ENCODE data around the gene NAT9. TPM values are rescaled to one million over a fixed set of nuclear protein-coding genes. Genes with fewer than 3 reads are reported as not detected.

The NAT9 gene
- total and polyA plus RNA-seq, 4 experiments from 2014 or later, result 11.9 to 70.3 (median 39.6) TPM

- CTCF ChIA-PET (ENCODE audit: partially characterized antibody), result interaction anchor here (0.6 to 8.2 kb wide), 21 partner anchors 8 to 310 kb away, joined by 3 to 326 read pairs (median 27); partner anchors contain the start of gene NAT9
- Mint-ChIP-seq H3K4me1 (peaks cover 42 to 76% (median 54%) of the 10 kb centered on the region in 4 donors), H3K36me3 (peaks cover 2 to 3% of the 10 kb centered on the region in 2 donors), H3K4me3 (peak overlapping the region; percentile 91 to 96 (median 94)), H3K27me3 (no peaks in the 10 kb centered on the region), H3K9me3 (no peaks in the 10 kb centered on the region), H3K27ac (peak overlapping the region in 6 of 7 donors; percentile 85 to 95 (median 90))
- Histone ChIP-seq H3K27me3 (ENCODE audit: insufficient read depth, low read length) (no peaks in the 10 kb centered on the region), H3K27ac (ENCODE audit: low read depth, low read length) (peak overlapping the region; percentile 64), H3K9me3 (ENCODE audit: control insufficient read depth in 1 of 2, low read length in 2 of 2) (no peaks in the 10 kb centered on the region), H3K4me3 (ENCODE audit: low read length in 2 of 2) (peak overlapping the region; percentile 79 to 100), H3K36me3 (ENCODE audit: insufficient read depth, low read length) (no peaks in the 10 kb centered on the region), H3K4me1 (ENCODE audit: insufficient read depth, low read length) (peaks cover 64% of the 10 kb centered on the region)
- DNase-seq, result peak; percentile 79 to 87 (median 82)
- intact Hi-C loops (cut with micrococcal nuclease), result loop anchor here (1.0 to 10.0 kb wide), 3 partner anchors 66 to 364 kb away; no protein-coding TSS in a partner anchor
- POLR2A ChIA-PET (ENCODE audit: partially characterized antibody), result interaction anchor here (0.7 to 9.1 kb wide), 23 partner anchors 9 to 929 kb away, joined by 3 to 195 read pairs (median 4); partner anchors contain the start of genes FDXR, HID1, NAT9 and NHERF1
These were observed 37.8 kb downstream of the NAT9 start for GRCh38 chr17:74738051-74738996.

DNA sequence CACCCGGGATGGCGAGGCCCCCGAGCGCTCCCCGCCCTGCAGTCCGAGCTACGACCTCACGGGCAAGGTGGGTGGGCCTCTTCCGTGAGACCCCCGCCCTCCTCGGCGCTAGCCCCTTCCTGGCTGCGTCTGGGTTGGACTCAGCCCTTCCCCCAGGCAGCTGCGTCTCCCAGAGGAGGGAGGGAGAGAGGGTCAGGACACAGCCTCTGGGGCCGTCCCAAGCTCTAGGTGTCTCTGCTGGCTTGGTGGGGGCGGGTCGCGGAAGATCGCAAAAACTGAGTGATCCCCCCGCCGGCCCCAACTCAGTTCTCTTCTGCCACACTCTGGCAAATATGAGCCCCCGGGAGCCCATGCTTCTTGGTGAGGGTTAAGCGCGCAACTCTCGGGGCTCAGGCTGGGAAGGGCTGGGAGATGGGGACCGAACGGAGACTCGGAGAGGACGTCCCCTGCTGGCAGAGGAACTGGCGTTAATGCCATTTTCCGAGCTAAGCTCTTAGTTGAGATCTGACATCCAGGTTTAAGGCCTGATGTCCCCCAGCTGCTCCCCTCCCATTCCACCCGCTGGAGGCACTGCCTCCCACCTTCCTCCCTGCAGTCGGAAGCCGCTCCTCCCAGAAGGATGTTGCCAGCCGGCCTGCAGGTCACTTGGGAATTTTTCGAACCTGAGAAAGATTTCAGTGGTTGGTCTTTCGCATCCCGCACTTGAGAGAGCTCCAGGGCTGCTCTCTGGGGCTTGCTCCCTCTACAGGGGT is 38.7 kb downstream of the NAT9 start:
- no peaks in the 10 kb centered on the region for H3K9me3 Mint-ChIP-seq

GRCh38 chr17:74736513-74737298 is 39.4 kb downstream of the NAT9 start, which contains the start of gene RAB37:
TSS of gene RAB37 (plus strand) at chr17:74737256. CDS start at chr17:74737273, 17 bp downstream.
- Histone ChIP-seq H3K27me3 (ENCODE audit: insufficient read depth, low read length) (no peaks in the 10 kb centered on the region), H3K4me1 (ENCODE audit: insufficient read depth, low read length) (peaks cover 53% of the 10 kb centered on the region), H3K36me3 (ENCODE audit: insufficient read depth, low read length) (no peaks in the 10 kb centered on the region), H3K27ac (ENCODE audit: low read depth, low read length) (peak within 1 kb of the TSS; percentile 64), H3K9me3 (ENCODE audit: control insufficient read depth in 1 of 2, low read length in 2 of 2) (no peaks in the 10 kb centered on the region), H3K4me3 (ENCODE audit: low read length in 2 of 2) (peak within 1 kb of the TSS; percentile 79 to 100)
- H3K9me3 Mint-ChIP-seq, result no peaks in the 10 kb centered on the region
- H3K4me1 Mint-ChIP-seq, result peaks cover 31 to 60% (median 40%) of the 10 kb centered on the region in 4 donors
- intact Hi-C loops (cut with micrococcal nuclease), result loop anchor here (5.0 to 10.0 kb wide), 2 partner anchors 64 to 362 kb away; no protein-coding TSS in a partner anchor
- peak within 1 kb of the TSS in 6 of 7 donors; percentile 85 to 93 (median 87) for H3K27ac Mint-ChIP-seq
- no peaks in the 10 kb centered on the region for H3K27me3 Mint-ChIP-seq
- ChIA-PET CTCF (ENCODE audit: partially characterized antibody) (interaction anchor here (0.6 to 8.2 kb wide), 28 partner anchors 9 to 509 kb away, joined by 3 to 326 read pairs (median 6); partner anchors contain the start of genes FDXR and NAT9), POLR2A (ENCODE audit: partially characterized antibody) (interaction anchor here (0.6 to 9.1 kb wide), 17 partner anchors 10 to 931 kb away, joined by 3 to 195 read pairs (median 5); partner anchors contain the start of genes FDXR, NAT9, NHERF1 and RECQL5)
- DNase-seq, result peak in 4 of 5 donors; percentile 37 to 64 (median 44)
- H3K36me3 Mint-ChIP-seq, result peaks cover 2 to 3% of the 10 kb centered on the region in 2 donors
- peak within 1 kb of the TSS; percentile 91 to 96 (median 94) for H3K4me3 Mint-ChIP-seq

More for the DNA sequence above, 38.7 kb downstream of the NAT9 start:
- Mint-ChIP-seq H3K4me3 (peak overlapping the region; percentile 91 to 96 (median 94)), H3K27ac (peak overlapping the region in 6 of 7 donors; percentile 83 to 93 (median 87)), H3K36me3 (peaks cover 2 to 3% of the 10 kb centered on the region in 2 donors), H3K27me3 (no peaks in the 10 kb centered on the region), H3K4me1 (peaks cover 36 to 68% (median 47%) of the 10 kb centered on the region in 4 donors)
- ChIA-PET CTCF (ENCODE audit: partially characterized antibody) (interaction anchor here (0.6 to 8.2 kb wide), 21 partner anchors 8 to 311 kb away, joined by 3 to 326 read pairs (median 27); partner anchors contain the start of genes FDXR and NAT9), POLR2A (ENCODE audit: partially characterized antibody) (interaction anchor here (0.7 to 9.1 kb wide), 24 partner anchors 8 to 930 kb away, joined by 3 to 195 read pairs (median 4); partner anchors contain the start of genes FDXR, NAT9, NHERF1 and RECQL5)
- peaks cover 56% of the 10 kb centered on the region for H3K4me1 ChIP-seq (ENCODE audit: insufficient read depth, low read length)
- no peaks in the 10 kb centered on the region for H3K27me3 ChIP-seq (ENCODE audit: insufficient read depth, low read length)
- DNase-seq, result peak in 4 of 5 donors; percentile 43 to 64 (median 50)
- H3K9me3 ChIP-seq (ENCODE audit: control insufficient read depth in 1 of 2, low read length in 2 of 2), result no peaks in the 10 kb centered on the region
- no peaks in the 10 kb centered on the region for H3K36me3 ChIP-seq (ENCODE audit: insufficient read depth, low read length)
- peak overlapping the region; percentile 64 for H3K27ac ChIP-seq (ENCODE audit: low read depth, low read length)
- intact Hi-C loops (cut with micrococcal nuclease), result loop anchor here (1.0 to 10.0 kb wide), 3 partner anchors 65 to 363 kb away; no protein-coding TSS in a partner anchor
- peak overlapping the region; percentile 79 to 100 for H3K4me3 ChIP-seq (ENCODE audit: low read length in 2 of 2)

- H3K4me3 Mint-ChIP-seq, result peak overlapping the region in 2 of 8 donors; percentile 31 to 39
- peak overlapping the region in 2 of 7 donors; percentile 60 to 88 for H3K27ac Mint-ChIP-seq
- no peaks in the 10 kb centered on the region for H3K27me3 ChIP-seq (ENCODE audit: insufficient read depth, low read length)
- intact Hi-C loops (cut with micrococcal nuclease), result loop anchor here (10.0 kb wide), 1 partner anchor 359 kb away; no protein-coding TSS in a partner anchor
- no peak for DNase-seq
- H3K9me3 ChIP-seq (ENCODE audit: control insufficient read depth in 1 of 2, low read length in 2 of 2), result no peaks in the 10 kb centered on the region
- POLR2A ChIA-PET (ENCODE audit: partially characterized antibody), result interaction anchor here (0.6 to 9.1 kb wide), 3 partner anchors 9 to 139 kb away, joined by 3 to 195 read pairs (median 3); partner anchors contain the start of gene NAT9
- H3K4me1 ChIP-seq (ENCODE audit: insufficient read depth, low read length), result peaks cover 52% of the 10 kb centered on the region
- H3K36me3 ChIP-seq (ENCODE audit: insufficient read depth, low read length), result no peaks in the 10 kb centered on the region
- no peaks in the 10 kb centered on the region for H3K9me3 Mint-ChIP-seq
- CTCF ChIA-PET (ENCODE audit: partially characterized antibody), result interaction anchor here (5.1 to 6.6 kb wide), 3 partner anchors 12 to 77 kb away, joined by 39 to 326 read pairs (median 58); no protein-coding TSS in a partner anchor
- no peak overlapping the region for H3K4me3 ChIP-seq (ENCODE audit: low read length in 2 of 2)
- peaks cover 0 to 2% of the 10 kb centered on the region in 2 donors for H3K36me3 Mint-ChIP-seq
- no peaks in the 10 kb centered on the region for H3K27me3 Mint-ChIP-seq
- H3K4me1 Mint-ChIP-seq, result peaks cover 21 to 36% (median 30%) of the 10 kb centered on the region in 4 donors
- H3K27ac ChIP-seq (ENCODE audit: low read depth, low read length), result no peak overlapping the region
These were observed 41.9 kb downstream of the NAT9 start for GRCh38 chr17:74734256-74734655.

GRCh38 chr17:74733365-74734122 is 42.6 kb downstream of the NAT9 start:
- intact Hi-C loops (cut with micrococcal nuclease), result loop anchor here (10.0 kb wide), 1 partner anchor 359 kb away; no protein-coding TSS in a partner anchor
- Mint-ChIP-seq H3K4me1 (peaks cover 14 to 29% (median 24%) of the 10 kb centered on the region in 4 donors), H3K27ac (no peak overlapping the region), H3K27me3 (no peaks in the 10 kb centered on the region), H3K36me3 (peaks cover 0 to 2% of the 10 kb centered on the region in 2 donors), H3K4me3 (peak overlapping the region in 1 of 8 donors; percentile 31), H3K9me3 (no peaks in the 10 kb centered on the region)
- no peak for DNase-seq
- Histone ChIP-seq H3K27me3 (ENCODE audit: insufficient read depth, low read length) (no peaks in the 10 kb centered on the region), H3K9me3 (ENCODE audit: control insufficient read depth in 1 of 2, low read length in 2 of 2) (no peaks in the 10 kb centered on the region), H3K27ac (ENCODE audit: low read depth, low read length) (no peak overlapping the region), H3K4me1 (ENCODE audit: insufficient read depth, low read length) (peaks cover 48% of the 10 kb centered on the region), H3K4me3 (ENCODE audit: low read length in 2 of 2) (no peak overlapping the region), H3K36me3 (ENCODE audit: insufficient read depth, low read length) (no peaks in the 10 kb centered on the region)
- CTCF ChIA-PET (ENCODE audit: partially characterized antibody), result interaction anchor here (6.6 kb wide), 1 partner anchor 76 kb away, joined by 326 read pairs; no protein-coding TSS in a partner anchor
- POLR2A ChIA-PET (ENCODE audit: partially characterized antibody), result interaction anchor here (1.1 kb wide), 1 partner anchor 140 kb away, joined by 3 read pairs; no protein-coding TSS in a partner anchor
